K562 (cell line): ENCODE results near the gene DIP2C. TPM values are rescaled to one million over a fixed set of nuclear protein-coding genes. Genes with fewer than 3 reads are reported as not detected.

Experiments used
- ATAC-seq: fragments of 200-7000 bp; cut with Tn5 transposase; 3 replicates; pipeline ENCODE4 v1.9.1; 2020; ENCODE audit warnings: moderate library complexity
- BruUV-seq: library from RNA; stranded (reverse); fragments of 400-500 nt; replicated peaks from 2 replicates; lab custom pipeline; 2021; lab: Mats Ljungman, UMichigan
- CTCF ChIA-PET: fragments of 300-600 bp; formaldehyde crosslinking; extraction: SDS; loops from one replicate; lab custom pipeline; 2021; ENCODE audit warnings: low intra/inter-chr PET ratio; lab: Yijun Ruan, JAX
- POLR2A ChIA-PET: fragments of 300-600, 350-650 bp; sonication (Branson Sonifier 250); formaldehyde crosslinking; extraction: SDS; loops from one replicate; lab custom pipeline; 2021; ENCODE audit warnings: antibody characterized with exemption, inconsistent platforms; lab: Yijun Ruan, JAX
- DNase-seq, 4 experiments: peaks; one replicate each; pipeline versions ENCODE4 v3.0.0 to v3.0.0-alpha.2; 2011 to 2018; ENCODE audit warnings: low spot score in 3 of 4, mixed read lengths in 3 of 4; ENCODE audit errors: extremely low read depth in 1 of 4
- FAIRE-seq: peaks from 2 replicates; lab custom pipeline; 2011; peaks lifted over from hg19 to GRCh38; lab: Jason Lieb, UNC
- H2AFZ ChIP-seq: 2 replicates; pipeline ENCODE4 v1.6.0; 2011; ENCODE audit warnings: low read depth, low read length, control low read depth, inconsistent platforms
- H3K27ac ChIP-seq: fragments of 200-600 bp; 3 replicates; pipeline ENCODE4 v1.8.0; 2011; ENCODE audit warnings: low read depth, mild to moderate bottlenecking, control low read depth, inconsistent platforms, low read length, moderate library complexity, mixed read lengths; ENCODE audit errors: extremely low read depth
- H3K27me3 ChIP-seq, 2 experiments: fragments of 300-600 bp in 1 of 2; 2 replicates in 1 of 2; 3 replicates in 1 of 2; pipeline versions ENCODE4 v1.6.0 to v1.8.0; 2011; ENCODE audit warnings: inconsistent platforms in 2 of 2, low read length in 2 of 2, mild to moderate bottlenecking in 1 of 2, mixed read lengths in 1 of 2, moderate library complexity in 1 of 2; ENCODE audit not compliant: control insufficient read depth in 2 of 2, insufficient read depth in 2 of 2
- H3K36me3 ChIP-seq: fragments of 300-600 bp; 3 replicates; pipeline ENCODE4 v1.8.0; 2011; ENCODE audit warnings: mild to moderate bottlenecking, low read length, inconsistent platforms; ENCODE audit not compliant: control insufficient read depth, insufficient read depth
- H3K4me1 ChIP-seq, 2 experiments: fragments of 200-600 bp in 1 of 2; replicated peaks in 1 of 2; 2 replicates in 1 of 2; 3 replicates in 1 of 2; pipeline versions ENCODE4 v1.5.1 to v1.8.0; 2011; ENCODE audit warnings: inconsistent platforms in 2 of 2, low read length in 2 of 2, mild to moderate bottlenecking in 1 of 2, mixed read lengths in 1 of 2, moderate library complexity in 1 of 2; ENCODE audit not compliant: control insufficient read depth in 2 of 2, insufficient read depth in 2 of 2
- H3K4me2 ChIP-seq: 2 replicates; pipeline ENCODE4 v1.6.1; 2011; ENCODE audit warnings: low read length, control low read depth, inconsistent platforms, mixed read lengths; ENCODE audit not compliant: insufficient read depth
- H3K4me3 ChIP-seq: fragments of 200-600 bp; sonication (generic), shearing (Covaris generic); 2 replicates; pipeline ENCODE4 v1.5.1; 2016; ENCODE audit warnings: control low read depth, inconsistent platforms
- H3K79me2 ChIP-seq: fragments of 200-600 bp; 3 replicates; pipeline ENCODE4 v1.8.0; 2011; ENCODE audit warnings: low read length, inconsistent platforms; ENCODE audit not compliant: control insufficient read depth, insufficient read depth
- H3K9ac ChIP-seq, 2 experiments: 2 replicates each; pipeline versions ENCODE4 v1.6.0 to v1.6.1; 2011; ENCODE audit warnings: low read depth in 2 of 2, low read length in 2 of 2, control low read depth in 1 of 2, inconsistent platforms in 1 of 2, mild to moderate bottlenecking in 1 of 2, mixed read lengths in 1 of 2; ENCODE audit not compliant: insufficient read depth in 1 of 2
- H3K9me1 ChIP-seq: one replicate; pipeline ENCODE4 v1.6.0; 2011; ENCODE audit warnings: inconsistent platforms, mild to moderate bottlenecking, low read length, moderate library complexity; ENCODE audit not compliant: control insufficient read depth, insufficient read depth
- H3K9me3 ChIP-seq: replicated peaks from 2 replicates; pipeline ENCODE4 v1.5.1; 2011; ENCODE audit warnings: low read depth, low read length, inconsistent platforms; ENCODE audit not compliant: control insufficient read depth, insufficient read depth
- H4K20me1 ChIP-seq: replicated peaks from 2 replicates; pipeline ENCODE4 v1.6.1; 2011; ENCODE audit warnings: low read length, inconsistent platforms, mixed read lengths; ENCODE audit not compliant: control insufficient read depth, insufficient read depth
- EP300 ChIP-seq: IDR thresholded peaks from 2 replicates; pipeline ENCODE4 v1.6.1; 2012; ENCODE audit warnings: low read length, improper control_type of control experiment
- FOXK2 ChIP-seq, 2 experiments: fragments of 450-650 bp; IDR thresholded peaks in 1 of 2; conservative IDR thresholded peaks in 1 of 2; 2 replicates each; pipeline ENCODE4 v1.6.1; 2016; ENCODE audit warnings: low read depth in 2 of 2, mild to moderate bottlenecking in 1 of 2
- HMGN3 ChIP-seq: IDR thresholded peaks from 2 replicates; pipeline ENCODE4 v1.6.1; 2011; ENCODE audit warnings: borderline replicate concordance, low read depth, mild to moderate bottlenecking, mixed read lengths, low read length; ENCODE audit not compliant: insufficient read length; ENCODE audit errors: extremely low read depth
- MEIS2 ChIP-seq: fragments of 450-650 bp; IDR thresholded peaks from 2 replicates; pipeline ENCODE4 v1.6.1; 2014; ENCODE audit warnings: mild to moderate bottlenecking; ENCODE audit not compliant: partially characterized antibody
- SREBF2 ChIP-seq: sonication (generic); formaldehyde crosslinking; IDR thresholded peaks from 2 replicates; pipeline ENCODE4 v1.4.0; 2020; ENCODE audit warnings: mild to moderate bottlenecking, missing genetic modification reagents
- TAL1 ChIP-seq: fragments of 450-650 bp; IDR thresholded peaks from 2 replicates; pipeline ENCODE4 v1.6.1; 2016; ENCODE audit warnings: mild to moderate bottlenecking
- TFAP4 ChIP-seq: sonication (generic); formaldehyde crosslinking; IDR thresholded peaks from 2 replicates; pipeline ENCODE4 v1.8.0; 2022; ENCODE audit warnings: missing genetic modification reagents, mild to moderate bottlenecking, moderate library complexity, borderline replicate concordance
- TOE1 ChIP-seq, 2 experiments: fragments of 450-650 bp in 1 of 2; sonication (generic) in 1 of 2; formaldehyde crosslinking in 1 of 2; IDR thresholded peaks; 2 replicates each; pipeline versions ENCODE4 v1.7.1 to v1.8.0; 2016 to 2022; ENCODE audit warnings: borderline replicate concordance in 2 of 2, mild to moderate bottlenecking in 2 of 2, antibody characterized with exemption in 1 of 2, inconsistent platforms in 1 of 2, low read depth in 1 of 2, missing genetic modification reagents in 1 of 2, moderate library complexity in 1 of 2
- ZNF133 ChIP-seq: fragments of 250-450 bp; sonication (Bioruptor Pico); IDR thresholded peaks from 2 replicates; pipeline ENCODE4 v1.4.0; 2020; ENCODE audit warnings: mild to moderate bottlenecking
- ZNF354B ChIP-seq: fragments of 250-450 bp; sonication (Bioruptor Pico); IDR thresholded peaks from 2 replicates; pipeline ENCODE4 v1.4.0; 2020
- ZNF518B ChIP-seq: fragments of 250-450 bp; sonication (Bioruptor Pico); IDR thresholded peaks from 2 replicates; pipeline ENCODE4 v1.5.0; 2021; ENCODE audit warnings: mild to moderate bottlenecking, moderate library complexity
- ZNF717 ChIP-seq: fragments of 250-450 bp; sonication (Bioruptor Pico); IDR thresholded peaks from 2 replicates; pipeline ENCODE4 v1.5.0; 2021
- WGBS: fragments of 100-300 bp; shearing (Covaris generic); methylation state at CpG from one replicate; pipeline ENCODE4 v1.1.6; 2016; ENCODE audit warnings: low coverage, mixed read lengths; ENCODE audit not compliant: insufficient coverage; ENCODE audit errors: missing lambda C conversion rate; 5-methylcytosine and 5-hydroxymethylcytosine counted together
- in situ Hi-C: fragments of 300-500 bp; cut with MboI; formaldehyde crosslinking; loops from 4 replicates; pipeline ENCODE4 v1.15.0; 2018; ENCODE audit warnings: inconsistent platforms, mixed read lengths
- intact Hi-C: fragments of 100-400 bp; cut with micrococcal nuclease; formaldehyde crosslinking; loops from 2 replicates; pipeline ENCODE4 v1.14.2; 2022
- polyA plus RNA-seq, 8 experiments: library from polyadenylated mRNA; depleted of rRNA in 4 of 8; stranded (reverse) in 5 of 8; unstranded in 3 of 8; fragments of >200 nt; fragmentation: Nextera tagmentation in 2 of 8; fragmentation: Illumina TruSeq in 1 of 8; extraction: Ambion mirVana in 2 of 8; extraction: Trizol in 1 of 8; gene quantifications; 2 replicates each; pipeline versions ENCODE4 v1.2.1 to v1.2.3, GENCODE V29; 2011 to 2014; ENCODE audit warnings: inconsistent platforms in 1 of 8, missing spikeins in 1 of 8
- total RNA-seq, 7 experiments: library from RNA; depleted of rRNA in 6 of 7; stranded (reverse); fragments of >200 nt in 6 of 7; fragmentation: Illumina TruSeq in 2 of 7; extraction: Trizol in 2 of 7; gene quantifications; 2 replicates each; pipeline versions ENCODE4 v1.2.1 to v1.2.3, GENCODE V29; 2011 to 2021; ENCODE audit warnings: low replicate concordance in 1 of 7

The DIP2C gene
- total and polyA plus RNA-seq, 9 of the 15 experiments (the other 6 are each of a cell fraction or from before 2014, with no cell fraction given): 0.01 TPM; not detected in 8

- no peak for TF ChIP-seq ZNF133 (CRISPR knock-in tag)
- TF ChIP-seq ZNF717 (CRISPR knock-in tag): no peak
- TF ChIP-seq EP300: no peak
- TF ChIP-seq HMGN3: no peak
- no peak for TF ChIP-seq TAL1
Measured at GRCh38 chr10:429696-430095, 259.8 kb downstream of the DIP2C start (continued).

GRCh38 chr10:427761-428519 lies 261.5 kb downstream of the DIP2C start:
- TF ChIP-seq TOE1 (IDR thresholded peaks at IDR 0.05; ENCODE audit: borderline replicate concordance): no peak
- TF ChIP-seq TOE1 (CRISPR knock-in tag; IDR thresholded peaks at IDR 0.05; ENCODE audit: borderline replicate concordance, low read depth): no peak
- no peak for TF ChIP-seq MEIS2
- TF ChIP-seq ZNF354B (CRISPR knock-in tag): no peak
- TF ChIP-seq SREBF2: no peak
- no peak for TF ChIP-seq EP300
- TF ChIP-seq TFAP4: no peak
- TF ChIP-seq FOXK2 (conservative IDR thresholded peaks at IDR 0.05 in 1 of 2, IDR thresholded peaks at IDR 0.05 in 1 of 2; ENCODE audit: low read depth in 2 of 2): no peak
- TF ChIP-seq ZNF518B (CRISPR knock-in tag): no peak
- TF ChIP-seq, all 486 proteins: peak for 0
- H4K20me1 ChIP-seq: no peaks in the 10 kb centered on the region

More at GRCh38 chr10:427761-428519, 261.5 kb downstream of the DIP2C start:
- CTCF ChIA-PET: no interaction called here
- FAIRE-seq (no peak), DNase-seq (no peak), ATAC-seq (no peak)
- no peaks in the 10 kb centered on the region for H3K9me1 ChIP-seq
- H2AFZ ChIP-seq: no peak overlapping the region
- no peaks in the 10 kb centered on the region for H3K9me3 ChIP-seq
- H3K79me2 ChIP-seq: no peaks in the 10 kb centered on the region
- intact Hi-C loops (no loop called here), in situ Hi-C loops (no loop called here)
- BruUV-seq: no TSS peak
- H3K27me3 ChIP-seq: peaks cover under 1 to 7% of the 10 kb centered on the region in 2 experiments; a peak in 3 of 5 replicates
- under 1% methylated on average over 9 of the region's 9 CpGs for WGBS
- H3K4me3 ChIP-seq: no peak overlapping the region
- POLR2A ChIA-PET: no interaction called here
- H3K4me2 ChIP-seq: no peak overlapping the region
- H3K27ac ChIP-seq: no peak overlapping the region
- H3K36me3 ChIP-seq: no peaks in the 10 kb centered on the region
- H3K9ac ChIP-seq: no peak overlapping the region
- H3K4me1 ChIP-seq: no peaks in the 10 kb centered on the region
